Lower leg skin (tissue), 4 donors: ENCODE results near the gene PBX1. TPM values are rescaled to one million over a fixed set of nuclear protein-coding genes. Genes with fewer than 3 reads are reported as not detected.

Experiments used
- DNase-seq, 2 donors: peaks; one replicate each; pipeline ENCODE4 v3.0.0-alpha.2; 2019; ENCODE audit warnings: low spot score in 2 of 2
- H3K4me3 ChIP-seq: fragments of 200-600 bp; sonication (generic); 2 replicates; pipeline ENCODE4 v1.5.1; 2017; ENCODE audit warnings: mild to moderate bottlenecking, low read depth; ENCODE audit not compliant: poor library complexity, severe bottlenecking
- POLR2A ChIP-seq, 2 donors: fragments of 450-650 bp; IDR thresholded peaks; one replicate each; pipeline ENCODE4 v1.6.1; 2016 to 2017; ENCODE audit warnings: antibody characterized with exemption in 2 of 2, mild to moderate bottlenecking in 1 of 2, moderate library complexity in 1 of 2
- WGBS, 2 donors: methylation state at CpG; one replicate each; pipeline ENCODE4 v1.1.5; 2018; 5-methylcytosine and 5-hydroxymethylcytosine counted together
- intact Hi-C: fragments of 100-400 bp; cut with DNase I; formaldehyde crosslinking; loops from one replicate; pipeline ENCODE4 v1.15.0; 2023; ENCODE audit warnings: low total_unique reads
- total RNA-seq, 4 donors: library from RNA; depleted of rRNA; stranded (reverse); fragments of >200 nt; gene quantifications; one replicate each; pipeline ENCODE4 v1.1.0, GENCODE V29; 2016
- TF ChIP-seq, protein P1 (sequence below), 3 donors: fragments of 450-650 bp; IDR thresholded peaks; one replicate each; pipeline ENCODE4 v1.5.1; 2016; ENCODE audit warnings: antibody characterized with exemption in 3 of 3, mild to moderate bottlenecking in 3 of 3, moderate library complexity in 2 of 3

The PBX1 gene
- total RNA-seq, 4 donors from 2014 or later = 10.0 to 24.1 (median 15.4) TPM

DNA sequence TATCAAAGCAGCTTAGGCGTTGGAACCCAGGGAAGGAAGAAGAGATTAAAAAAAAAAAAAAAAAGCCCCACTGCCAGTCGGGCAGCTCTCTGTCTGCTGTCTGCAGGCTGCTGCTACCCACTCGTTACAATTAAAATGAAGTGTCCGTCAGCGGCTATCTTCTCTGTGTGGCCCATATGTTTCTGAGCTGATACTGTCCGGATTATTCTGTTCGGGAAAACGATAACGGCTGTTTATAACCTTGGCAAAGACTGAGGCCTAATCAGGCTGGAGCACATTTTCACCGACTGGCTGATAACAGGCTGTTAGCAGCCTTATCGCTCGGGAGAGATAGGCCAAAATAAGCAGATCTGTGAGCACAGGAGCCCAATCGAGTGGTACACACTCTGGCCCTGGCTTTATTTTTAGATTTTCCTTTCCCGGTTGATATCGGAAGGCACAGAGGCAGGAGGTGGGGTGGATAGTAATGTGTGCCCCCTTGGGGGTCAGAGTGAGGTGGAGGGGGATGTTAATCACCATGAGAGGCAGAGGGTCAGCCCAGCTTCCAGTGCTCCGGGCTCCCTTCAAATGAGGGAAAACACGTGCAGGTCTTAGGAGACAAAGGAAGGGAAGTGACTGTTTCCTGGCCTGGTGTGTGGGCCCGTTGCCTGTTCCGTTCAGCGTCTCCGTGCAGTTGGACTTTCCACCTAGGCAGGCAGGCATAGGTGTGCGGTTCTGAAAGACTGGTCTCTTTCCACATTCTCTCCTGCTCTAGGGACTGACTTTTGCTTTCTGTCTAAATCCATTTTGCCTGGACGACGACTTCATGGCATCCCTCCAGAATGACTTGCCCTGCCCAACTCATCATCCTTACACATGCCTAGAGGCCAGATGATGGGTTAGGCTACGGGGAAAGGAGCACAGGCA, 153.4 kb downstream of the PBX1 start:
- WGBS, 2 donors = 38 to 53% methylated on average over 25 of the region's 25 CpGs
- H3K4me3 ChIP-seq = no peak overlapping the region
- intact Hi-C loops = no loop called here
- no peak for DNase-seq
- TF ChIP-seq, protein P1, sequence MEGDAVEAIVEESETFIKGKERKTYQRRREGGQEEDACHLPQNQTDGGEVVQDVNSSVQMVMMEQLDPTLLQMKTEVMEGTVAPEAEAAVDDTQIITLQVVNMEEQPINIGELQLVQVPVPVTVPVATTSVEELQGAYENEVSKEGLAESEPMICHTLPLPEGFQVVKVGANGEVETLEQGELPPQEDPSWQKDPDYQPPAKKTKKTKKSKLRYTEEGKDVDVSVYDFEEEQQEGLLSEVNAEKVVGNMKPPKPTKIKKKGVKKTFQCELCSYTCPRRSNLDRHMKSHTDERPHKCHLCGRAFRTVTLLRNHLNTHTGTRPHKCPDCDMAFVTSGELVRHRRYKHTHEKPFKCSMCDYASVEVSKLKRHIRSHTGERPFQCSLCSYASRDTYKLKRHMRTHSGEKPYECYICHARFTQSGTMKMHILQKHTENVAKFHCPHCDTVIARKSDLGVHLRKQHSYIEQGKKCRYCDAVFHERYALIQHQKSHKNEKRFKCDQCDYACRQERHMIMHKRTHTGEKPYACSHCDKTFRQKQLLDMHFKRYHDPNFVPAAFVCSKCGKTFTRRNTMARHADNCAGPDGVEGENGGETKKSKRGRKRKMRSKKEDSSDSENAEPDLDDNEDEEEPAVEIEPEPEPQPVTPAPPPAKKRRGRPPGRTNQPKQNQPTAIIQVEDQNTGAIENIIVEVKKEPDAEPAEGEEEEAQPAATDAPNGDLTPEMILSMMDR (IDR thresholded peaks at IDR 0.05) = no peak
- no peak for TF ChIP-seq POLR2A (IDR thresholded peaks at IDR 0.05)

DNA sequence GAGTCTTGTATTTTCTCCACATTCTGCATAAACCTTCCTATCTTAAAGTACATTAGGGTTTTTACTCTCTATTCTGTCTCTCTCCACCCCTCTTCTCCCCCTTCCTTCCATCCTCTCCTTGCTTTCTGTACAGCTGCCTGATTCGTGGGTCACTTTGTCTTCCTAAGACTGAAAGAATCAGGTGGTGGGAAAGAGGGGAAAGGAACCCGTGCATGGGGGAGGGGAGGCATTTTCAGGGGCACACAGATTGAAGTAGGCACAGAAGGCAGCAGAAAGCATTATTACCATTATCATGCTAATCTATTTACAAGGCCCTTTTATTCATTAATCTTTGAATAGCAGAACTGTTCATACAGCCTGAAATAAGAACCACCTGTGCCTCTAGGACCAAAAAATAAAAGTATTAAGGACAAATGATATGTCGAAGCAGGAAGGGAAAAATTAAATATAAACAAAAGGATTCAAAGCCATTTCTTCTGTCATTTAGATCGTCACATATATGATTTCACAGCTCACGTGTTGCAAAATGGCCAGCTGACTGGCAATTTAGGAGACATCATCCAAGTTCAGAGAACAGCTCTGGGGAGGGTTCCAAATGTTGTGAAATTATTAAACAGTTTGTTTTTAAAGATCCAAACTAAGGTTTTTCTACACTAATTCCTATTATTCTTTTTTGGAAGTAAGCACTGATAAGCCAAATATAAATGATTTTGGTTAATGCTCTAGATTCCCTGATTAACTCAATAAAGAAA, 154.6 kb downstream of the PBX1 start:
- H3K4me3 ChIP-seq = no peak overlapping the region
- intact Hi-C loops = no loop called here
- no peak for DNase-seq
- TF ChIP-seq, protein P1 (IDR thresholded peaks at IDR 0.05) = no peak
- WGBS, 2 donors = 61 to 64% methylated on average over 5 of the region's 5 CpGs

DNA sequence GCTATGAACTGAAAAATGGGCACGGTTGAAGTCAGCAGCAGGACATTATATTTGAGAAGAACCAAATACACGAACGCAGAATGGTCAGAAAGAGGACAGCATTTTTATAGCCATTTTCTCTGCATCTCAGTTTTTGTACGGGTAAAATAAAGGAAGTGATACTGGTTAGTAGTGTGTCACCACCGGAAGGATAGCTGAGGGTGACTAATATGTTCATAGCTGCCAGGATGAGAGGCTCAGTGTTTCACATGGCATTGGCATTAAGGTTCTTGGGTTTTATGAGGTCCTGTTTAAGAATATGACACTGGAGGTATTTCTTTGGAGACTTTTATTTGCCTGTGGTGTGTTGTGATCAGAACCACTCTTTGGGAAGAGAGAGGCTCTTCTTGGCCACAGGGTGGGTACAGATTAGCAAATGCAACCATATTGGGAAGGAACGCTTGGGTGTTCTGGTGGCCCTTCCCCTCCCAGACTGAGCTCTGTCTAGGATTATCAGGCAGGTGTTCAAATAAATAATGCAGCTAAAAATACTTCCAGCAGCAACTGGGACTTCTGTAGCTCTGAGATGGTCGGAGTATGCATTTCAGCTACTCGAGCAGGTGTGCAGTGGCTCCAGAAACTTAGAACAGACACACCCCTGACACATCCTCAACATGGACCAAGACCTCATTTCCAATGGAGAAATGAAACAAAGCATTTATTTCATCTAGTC, 158.2 kb downstream of the PBX1 start:
- H3K4me3 ChIP-seq = no peak overlapping the region
- intact Hi-C loops = no loop called here
- DNase-seq = no peak
- no peak for TF ChIP-seq POLR2A (IDR thresholded peaks at IDR 0.05)
- TF ChIP-seq, protein P1 (IDR thresholded peaks at IDR 0.05) = no peak
- 65 to 74% methylated on average over 8 of the region's 8 CpGs for WGBS, 2 donors

- no peak for DNase-seq
- intact Hi-C loops = no loop called here
Measured at GRCh38 chr1:164718821-164719220, 159.8 kb downstream of the PBX1 start.

More at GRCh38 chr1:164718821-164719220, 159.8 kb downstream of the PBX1 start:
- 69 to 70% methylated on average over 1 of the region's 1 CpG for WGBS, 2 donors
- no peak overlapping the region for H3K4me3 ChIP-seq
- TF ChIP-seq, protein P1 (IDR thresholded peaks at IDR 0.05) = no peak
- no peak for TF ChIP-seq POLR2A (IDR thresholded peaks at IDR 0.05)
